Fibroblast of villous mesenchyme (primary cell): Measurements from ENCODE around the gene MYLIP. TPM values are rescaled to one million over a fixed set of nuclear protein-coding genes. Genes with fewer than 3 reads are reported as not detected.

Experiments used
- DNase-seq: peaks from one replicate; pipeline ENCODE4 v3.0.0-alpha.2; 2010; ENCODE audit warnings: low read depth
- H3K4me3 ChIP-seq: 2 replicates; pipeline ENCODE4 v1.5.1; 2011; ENCODE audit warnings: low read depth, mild to moderate bottlenecking, low read length
- CTCF ChIP-seq: IDR thresholded peaks from 2 replicates; pipeline ENCODE4 v1.5.1; 2012; ENCODE audit warnings: low read depth, mild to moderate bottlenecking, low read length; ENCODE audit not compliant: insufficient read depth
- total RNA-seq: library from RNA; depleted of rRNA; stranded (reverse); fragments of >200 nt; gene quantifications from 2 replicates; pipeline ENCODE4 v1.2.3, GENCODE V29; 2012

Gene MYLIP
- total RNA-seq, 1 donor, result 31.5 TPM

- no peak for TF ChIP-seq CTCF
- DNase-seq, result no peak
Observed at GRCh38 chr6:16146527-16146955, 17.7 kb downstream of the MYLIP start.

GRCh38 chr6:16148498-16148897 lies 19.6 kb downstream of the MYLIP start:
- no peak for TF ChIP-seq CTCF

More at GRCh38 chr6:16146527-16146955, 17.7 kb downstream of the MYLIP start:
- H3K4me3 ChIP-seq, result no peak overlapping the region

GRCh38 chr6:16149305-16149704 lies 20.4 kb downstream of the MYLIP start:
- H3K4me3 ChIP-seq, result no peak overlapping the region
- TF ChIP-seq CTCF, result no peak
- no peak for DNase-seq

More at GRCh38 chr6:16148498-16148897, 19.6 kb downstream of the MYLIP start:
- DNase-seq, result no peak
- H3K4me3 ChIP-seq, result no peak overlapping the region

- TF ChIP-seq CTCF, result no peak
- DNase-seq, result no peak
- no peak overlapping the region for H3K4me3 ChIP-seq
Observed at GRCh38 chr6:16150098-16150497, 21.2 kb downstream of the MYLIP start.

GRCh38 chr6:16153211-16153820 lies 24.4 kb downstream of the MYLIP start:
- no peak for DNase-seq
- TF ChIP-seq CTCF, result no peak
- no peak overlapping the region for H3K4me3 ChIP-seq

GRCh38 chr6:16154904-16155303 lies 26.0 kb downstream of the MYLIP start:
- TF ChIP-seq CTCF, result no peak
- no peak overlapping the region for H3K4me3 ChIP-seq
- DNase-seq, result peak; percentile 26

GRCh38 chr6:16157492-16157891 lies 28.6 kb downstream of the MYLIP start:
- H3K4me3 ChIP-seq, result no peak overlapping the region
- no peak for DNase-seq
- TF ChIP-seq CTCF, result no peak
